Mesothelial cell of epicardium (in vitro differentiated cells): ENCODE measurements around the gene TYSND1. TPM values are rescaled to one million over a fixed set of nuclear protein-coding genes. Genes with fewer than 3 reads are reported as not detected.

Experiments
- DNase-seq, 2 experiments: peaks; one replicate each; pipeline ENCODE4 v3.0.0; 2021; ENCODE audit warnings: low spot score in 2 of 2; ENCODE audit not compliant: unreplicated experiment in 2 of 2
- H3K27ac Mint-ChIP-seq: 2 replicates; pipeline ENCODE4 v1.8.0; 2021; ENCODE audit warnings: mixed read lengths
- H3K27me3 Mint-ChIP-seq: 2 replicates; pipeline ENCODE4 v1.8.0; 2021; ENCODE audit warnings: low read depth, mixed read lengths
- H3K36me3 Mint-ChIP-seq: 2 replicates; pipeline ENCODE4 v1.8.0; 2021; ENCODE audit warnings: mixed read lengths
- H3K4me1 Mint-ChIP-seq: 2 replicates; pipeline ENCODE4 v1.8.0; 2021; ENCODE audit warnings: mixed read lengths
- H3K4me3 Mint-ChIP-seq: 2 replicates; pipeline ENCODE4 v1.8.0; 2021; ENCODE audit warnings: mild to moderate bottlenecking, moderate library complexity, mixed read lengths
- H3K9me3 Mint-ChIP-seq: 2 replicates; pipeline ENCODE4 v1.8.0; 2021; ENCODE audit warnings: mixed read lengths
- CTCF ChIP-seq: fragments of 200-600 bp; sonication (generic); IDR thresholded peaks from one replicate; pipeline ENCODE4 v1.5.0; 2021; ENCODE audit warnings: antibody characterized with exemption; ENCODE audit not compliant: unreplicated experiment
- total RNA-seq: library from RNA; stranded (reverse); gene quantifications from 3 replicates; pipeline ENCODE4 v1.2.1, GENCODE V29; 2021

Gene TYSND1
- total RNA-seq, 1 donor from 2014 or later = 19.9 TPM

GRCh38 chr10:70122742-70123141 lies 23.8 kb downstream of the TYSND1 start:
- no peak overlapping the region for H3K27ac Mint-ChIP-seq
- H3K4me1 Mint-ChIP-seq = no peaks in the 10 kb centered on the region
- H3K36me3 Mint-ChIP-seq = peaks cover 2% of the 10 kb centered on the region
- no peaks in the 10 kb centered on the region for H3K9me3 Mint-ChIP-seq
- TF ChIP-seq CTCF = no peak
- no peaks in the 10 kb centered on the region for H3K27me3 Mint-ChIP-seq
- no peak for DNase-seq
- no peak overlapping the region for H3K4me3 Mint-ChIP-seq

DNA sequence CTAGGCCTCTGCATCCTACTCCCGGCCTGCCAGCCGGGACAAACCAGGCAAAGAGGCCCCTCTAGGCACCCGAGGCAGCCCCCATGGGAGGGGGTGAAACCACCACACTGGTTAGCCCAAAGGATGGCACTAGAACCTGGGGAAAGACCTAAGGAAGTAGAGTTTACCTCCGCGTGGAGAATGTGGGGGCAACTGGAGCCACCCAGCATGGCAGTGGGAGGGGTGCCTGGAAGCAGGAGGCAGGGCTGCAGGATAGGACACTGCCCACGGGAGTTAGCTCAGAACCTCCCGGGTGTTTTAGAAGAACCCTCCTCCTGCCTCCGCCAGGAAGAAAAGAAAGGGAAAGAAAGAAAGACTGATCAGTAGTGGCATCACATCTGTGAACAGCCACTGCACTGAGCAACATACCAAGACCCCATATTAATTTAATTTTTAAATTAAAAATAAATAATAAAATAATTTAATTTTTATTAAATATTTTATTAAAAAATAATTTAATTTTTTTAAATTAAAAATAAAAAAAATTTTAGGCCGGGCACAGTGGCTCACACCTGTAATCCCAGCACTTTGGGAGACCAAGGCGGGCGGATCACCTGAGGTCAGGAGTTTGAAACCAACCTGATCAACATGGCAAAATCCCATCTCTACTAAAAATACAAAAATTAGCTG lies 25.1 kb downstream of the TYSND1 start:
- no peak overlapping the region for H3K4me3 Mint-ChIP-seq
- DNase-seq = no peak
- H3K27ac Mint-ChIP-seq = no peak overlapping the region
- no peak for TF ChIP-seq CTCF
- no peaks in the 10 kb centered on the region for H3K9me3 Mint-ChIP-seq
- H3K27me3 Mint-ChIP-seq = no peaks in the 10 kb centered on the region
- H3K4me1 Mint-ChIP-seq = no peaks in the 10 kb centered on the region
- peaks cover 2% of the 10 kb centered on the region for H3K36me3 Mint-ChIP-seq

GRCh38 chr10:70120417-70120816 lies 26.1 kb downstream of the TYSND1 start:
- Mint-ChIP-seq H3K36me3 (peaks cover 2% of the 10 kb centered on the region), H3K4me3 (no peak overlapping the region), H3K27me3 (no peaks in the 10 kb centered on the region), H3K4me1 (no peaks in the 10 kb centered on the region), H3K9me3 (no peaks in the 10 kb centered on the region), H3K27ac (no peak overlapping the region)
- DNase-seq = no peak
- TF ChIP-seq CTCF = no peak

DNA sequence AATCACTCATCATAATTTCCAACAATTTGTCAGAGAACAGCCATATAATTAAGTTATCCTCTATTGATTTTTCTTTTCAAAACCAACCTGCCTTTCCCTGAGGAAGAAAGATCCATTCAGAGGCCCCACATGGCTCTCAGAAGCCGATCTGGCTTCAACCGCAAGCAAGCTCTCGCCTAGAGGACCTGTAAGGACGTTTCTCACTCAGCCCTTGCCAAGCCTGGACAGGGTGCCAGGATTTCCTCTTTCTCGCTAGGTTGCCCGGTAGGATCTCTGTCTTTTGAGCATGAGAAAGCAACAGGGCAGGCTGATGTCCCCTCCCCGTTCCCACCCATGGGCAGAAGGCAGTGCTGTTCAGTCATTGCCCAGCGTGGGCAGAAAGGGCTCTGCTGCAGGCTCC lies 26.9 kb downstream of the TYSND1 start:
- DNase-seq = no peak
- Mint-ChIP-seq H3K9me3 (no peaks in the 10 kb centered on the region), H3K36me3 (peaks cover 2% of the 10 kb centered on the region), H3K4me3 (no peak overlapping the region), H3K27me3 (no peaks in the 10 kb centered on the region), H3K4me1 (no peaks in the 10 kb centered on the region), H3K27ac (no peak overlapping the region)
- no peak for TF ChIP-seq CTCF

DNA sequence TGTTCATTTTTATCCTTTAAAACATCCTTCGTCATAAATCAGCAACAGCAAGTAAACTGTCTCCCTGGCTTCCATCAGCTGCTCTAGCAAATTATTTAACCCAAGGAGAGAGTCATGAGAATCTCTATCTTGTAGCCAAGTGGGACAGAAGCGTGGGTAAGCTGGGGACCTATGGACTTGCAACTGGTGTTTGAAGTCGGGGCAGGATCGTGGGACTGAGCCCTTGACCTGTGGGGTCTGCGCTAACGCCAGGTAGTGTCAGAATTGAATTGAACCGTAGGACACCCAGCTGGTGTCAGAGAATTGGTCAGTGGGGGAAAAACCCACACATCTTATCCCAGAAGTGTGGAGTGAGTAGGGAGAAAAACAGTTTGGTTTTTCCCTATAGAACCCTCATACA lies 27.3 kb downstream of the TYSND1 start:
- no peak for TF ChIP-seq CTCF
- Mint-ChIP-seq H3K4me3 (no peak overlapping the region), H3K4me1 (no peaks in the 10 kb centered on the region), H3K9me3 (no peaks in the 10 kb centered on the region), H3K27me3 (no peaks in the 10 kb centered on the region), H3K27ac (no peak overlapping the region), H3K36me3 (peaks cover 2% of the 10 kb centered on the region)
- no peak for DNase-seq

DNA sequence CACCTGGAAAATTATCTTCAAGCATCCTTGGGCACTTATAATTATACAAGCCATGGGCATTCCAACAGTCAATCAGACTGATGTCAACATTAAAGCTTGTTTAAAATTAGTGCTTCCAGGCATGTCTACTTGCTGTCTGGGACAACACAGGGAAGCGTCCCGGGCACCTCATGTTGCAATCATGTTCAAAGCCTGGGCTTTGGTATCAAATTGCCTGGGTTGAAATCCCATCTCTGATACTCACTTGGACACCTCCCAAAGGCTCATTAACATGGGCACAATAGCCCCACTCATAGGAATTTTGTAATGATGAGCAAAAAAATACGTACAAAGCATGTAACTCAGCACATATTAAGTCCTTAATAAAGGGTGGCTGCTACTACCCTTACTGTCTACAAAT lies 28.3 kb downstream of the TYSND1 start:
- no peaks in the 10 kb centered on the region for H3K27me3 Mint-ChIP-seq
- DNase-seq = no peak
- peaks cover 9% of the 10 kb centered on the region for H3K36me3 Mint-ChIP-seq
- H3K4me1 Mint-ChIP-seq = no peaks in the 10 kb centered on the region
- no peak for TF ChIP-seq CTCF
- H3K9me3 Mint-ChIP-seq = no peaks in the 10 kb centered on the region
- H3K27ac Mint-ChIP-seq = no peak overlapping the region
- no peak overlapping the region for H3K4me3 Mint-ChIP-seq
